Measurements from ENCODE around the gene ACACA. TPM values are rescaled to one million over a fixed set of nuclear protein-coding genes. Genes with fewer than 3 reads are reported as not detected.

The ACACA gene
- total and polyA plus RNA-seq, 2 donors (not counting 1 experiment from before 2014, with no cell fraction given), result 45.2 to 123 TPM

GRCh38 chr17:37218849-37219248 lies 187.8 kb downstream of the ACACA start:
- Histone ChIP-seq H3K79me2 (ENCODE audit: control insufficient read depth, insufficient read depth, low read length) (no peaks in the 10 kb centered on the region), H3K4me1 (ENCODE audit: control insufficient read depth, extremely low read depth, insufficient read depth, low read length) (no peaks in the 10 kb centered on the region), H2AFZ (ENCODE audit: low read length) (no peak overlapping the region), H3K27ac (ENCODE audit: insufficient read depth, low read length) (no peak overlapping the region), H3K9me3 (ENCODE audit: control insufficient read depth, insufficient read depth, low read depth, low read length) (no peaks in the 10 kb centered on the region), H3K36me3 (ENCODE audit: control insufficient read depth, insufficient read depth, low read length) (peaks cover 4% of the 10 kb centered on the region), H3K9ac (ENCODE audit: insufficient read depth, low read length) (no peak overlapping the region), H3K4me2 (ENCODE audit: extremely low read depth, insufficient read depth, low read length) (no peak overlapping the region), H3K27me3 (ENCODE audit: control insufficient read depth, insufficient read depth, low read length) (no peaks in the 10 kb centered on the region), H4K20me1 (ENCODE audit: control insufficient read depth, extremely low read depth, insufficient read depth, low read length) (no peaks in the 10 kb centered on the region), H3K4me3 (replicated peaks in 1 of 4; ENCODE audit: control extremely low read depth in 1 of 4, insufficient read depth in 1 of 4, low read depth in 3 of 4, low read length in 4 of 4) (no peak overlapping the region)
- TF ChIP-seq CTCF (conservative IDR thresholded peaks at IDR 0.05 in 1 of 2, IDR thresholded peaks at IDR 0.05 in 1 of 2; ENCODE audit: low read depth in 1 of 2, low read length in 2 of 2) (no peak), EZH2 (IDR thresholded peaks at IDR 0.05; ENCODE audit: low read length, missing control alignments) (no peak)
- DNase-seq (ENCODE audit: low read depth in 2 of 2), result no peak

GRCh38 chr17:37214416-37214815 lies 192.2 kb downstream of the ACACA start:
- H3K4me2 ChIP-seq (ENCODE audit: extremely low read depth, insufficient read depth, low read length), result no peak overlapping the region
- H3K9ac ChIP-seq (ENCODE audit: insufficient read depth, low read length), result no peak overlapping the region
- no peak overlapping the region for H3K27ac ChIP-seq (ENCODE audit: insufficient read depth, low read length)
- no peaks in the 10 kb centered on the region for H3K36me3 ChIP-seq (ENCODE audit: control insufficient read depth, insufficient read depth, low read length)
- no peaks in the 10 kb centered on the region for H3K9me3 ChIP-seq (ENCODE audit: control insufficient read depth, insufficient read depth, low read depth, low read length)
- H3K4me1 ChIP-seq (ENCODE audit: control insufficient read depth, extremely low read depth, insufficient read depth, low read length), result no peaks in the 10 kb centered on the region
- H3K27me3 ChIP-seq (ENCODE audit: control insufficient read depth, insufficient read depth, low read length), result no peaks in the 10 kb centered on the region
- H3K4me3 ChIP-seq (replicated peaks in 1 of 4; ENCODE audit: control extremely low read depth in 1 of 4, insufficient read depth in 1 of 4, low read depth in 3 of 4, low read length in 4 of 4), result no peak overlapping the region
- TF ChIP-seq EZH2 (IDR thresholded peaks at IDR 0.05; ENCODE audit: low read length, missing control alignments) (no peak), CTCF (conservative IDR thresholded peaks at IDR 0.05 in 1 of 2, IDR thresholded peaks at IDR 0.05 in 1 of 2; ENCODE audit: low read depth in 1 of 2, low read length in 2 of 2) (no peak)
- H4K20me1 ChIP-seq (ENCODE audit: control insufficient read depth, extremely low read depth, insufficient read depth, low read length), result no peaks in the 10 kb centered on the region
- H3K79me2 ChIP-seq (ENCODE audit: control insufficient read depth, insufficient read depth, low read length), result no peaks in the 10 kb centered on the region
- no peak overlapping the region for H2AFZ ChIP-seq (ENCODE audit: low read length)
- DNase-seq (ENCODE audit: low read depth in 2 of 2), result no peak

GRCh38 chr17:37213927-37214326 lies 192.7 kb downstream of the ACACA start:
- Histone ChIP-seq H3K9ac (ENCODE audit: insufficient read depth, low read length) (no peak overlapping the region), H3K79me2 (ENCODE audit: control insufficient read depth, insufficient read depth, low read length) (no peaks in the 10 kb centered on the region)
- DNase-seq (ENCODE audit: low read depth in 2 of 2), result no peak

More at GRCh38 chr17:37213927-37214326, 192.7 kb downstream of the ACACA start:
- H3K9me3 ChIP-seq (ENCODE audit: control insufficient read depth, insufficient read depth, low read depth, low read length), result no peaks in the 10 kb centered on the region
- H3K4me2 ChIP-seq (ENCODE audit: extremely low read depth, insufficient read depth, low read length), result no peak overlapping the region
- H3K36me3 ChIP-seq (ENCODE audit: control insufficient read depth, insufficient read depth, low read length), result no peaks in the 10 kb centered on the region
- TF ChIP-seq EZH2 (IDR thresholded peaks at IDR 0.05; ENCODE audit: low read length, missing control alignments) (no peak), CTCF (conservative IDR thresholded peaks at IDR 0.05 in 1 of 2, IDR thresholded peaks at IDR 0.05 in 1 of 2; ENCODE audit: low read depth in 1 of 2, low read length in 2 of 2) (no peak)
- no peaks in the 10 kb centered on the region for H4K20me1 ChIP-seq (ENCODE audit: control insufficient read depth, extremely low read depth, insufficient read depth, low read length)
- H2AFZ ChIP-seq (ENCODE audit: low read length), result no peak overlapping the region
- H3K4me3 ChIP-seq (replicated peaks in 1 of 4; ENCODE audit: control extremely low read depth in 1 of 4, insufficient read depth in 1 of 4, low read depth in 3 of 4, low read length in 4 of 4), result no peak overlapping the region
- H3K27ac ChIP-seq (ENCODE audit: insufficient read depth, low read length), result no peak overlapping the region
- no peaks in the 10 kb centered on the region for H3K4me1 ChIP-seq (ENCODE audit: control insufficient read depth, extremely low read depth, insufficient read depth, low read length)
- no peaks in the 10 kb centered on the region for H3K27me3 ChIP-seq (ENCODE audit: control insufficient read depth, insufficient read depth, low read length)

Measured in fibroblast of lung (primary cell).